ENCODE data around the gene TCHP.

The TCHP gene

GRCh38 chr12:109931143-109931542, 31.1 kb downstream of the TCHP start:
- no peak for DNase-seq (ENCODE audit: low read depth, low spot score)

GRCh38 chr12:109932878-109933503, 32.9 kb downstream of the TCHP start:
- no peak for DNase-seq (ENCODE audit: low read depth, low spot score)

GRCh38 chr12:109934026-109934425, 34.0 kb downstream of the TCHP start:
- DNase-seq (ENCODE audit: low read depth, low spot score): no peak

GRCh38 chr12:109937371-109937770, 37.3 kb downstream of the TCHP start:
- DNase-seq (ENCODE audit: low read depth, low spot score): no peak

- DNase-seq (ENCODE audit: low read depth, low spot score): no peak
Measured at GRCh38 chr12:109938947-109939346, 38.9 kb downstream of the TCHP start.

GRCh38 chr12:109939504-109939903, 39.4 kb downstream of the TCHP start:
- no peak for DNase-seq (ENCODE audit: low read depth, low spot score)

- no peak for DNase-seq (ENCODE audit: low read depth, low spot score)
Measured at GRCh38 chr12:109940339-109940923, 40.4 kb downstream of the TCHP start.

- no peak for DNase-seq (ENCODE audit: low read depth, low spot score)
Measured at GRCh38 chr12:109943811-109944210, 43.7 kb downstream of the TCHP start.

- no peak for DNase-seq (ENCODE audit: low read depth, low spot score)
Measured at GRCh38 chr12:109944561-109945359, 44.7 kb downstream of the TCHP start.

- DNase-seq (ENCODE audit: low read depth, low spot score): no peak
Measured at GRCh38 chr12:109946505-109946904, 46.4 kb downstream of the TCHP start.

- DNase-seq (ENCODE audit: low read depth, low spot score): no peak
Measured at GRCh38 chr12:109946913-109947312, 46.8 kb downstream of the TCHP start.

- no peak for DNase-seq (ENCODE audit: low read depth, low spot score)
Measured at GRCh38 chr12:109947521-109947920, 47.4 kb downstream of the TCHP start.

- no peak for DNase-seq (ENCODE audit: low read depth, low spot score)
Measured at GRCh38 chr12:109948368-109948767, 48.3 kb downstream of the TCHP start.

- DNase-seq (ENCODE audit: low read depth, low spot score): no peak
Measured at GRCh38 chr12:109949089-109949488, 49.0 kb downstream of the TCHP start.

GRCh38 chr12:109950625-109951024, 50.6 kb downstream of the TCHP start:
- no peak for DNase-seq (ENCODE audit: low read depth, low spot score)

- DNase-seq (ENCODE audit: low read depth, low spot score): no peak
Measured at GRCh38 chr12:109951136-109951535, 51.1 kb downstream of the TCHP start.

- peak; percentile 51 for DNase-seq (ENCODE audit: low read depth, low spot score)
Measured at GRCh38 chr12:109951751-109952150, 51.7 kb downstream of the TCHP start.

- no peak for DNase-seq (ENCODE audit: low read depth, low spot score)
Measured at GRCh38 chr12:109952160-109952858, 52.2 kb downstream of the TCHP start.

GRCh38 chr12:109952873-109953272, 52.8 kb downstream of the TCHP start:
- DNase-seq (ENCODE audit: low read depth, low spot score): no peak

GRCh38 chr12:109953656-109954055, 53.6 kb downstream of the TCHP start:
- no peak for DNase-seq (ENCODE audit: low read depth, low spot score)

- no peak for DNase-seq (ENCODE audit: low read depth, low spot score)
Measured at GRCh38 chr12:109958374-109958773, 58.3 kb downstream of the TCHP start.

- no peak for DNase-seq (ENCODE audit: low read depth, low spot score)
Measured at GRCh38 chr12:109959411-109960093, 59.5 kb downstream of the TCHP start.
